Caki2 (cell line): ENCODE data around the gene ALAD. TPM values are rescaled to one million over a fixed set of nuclear protein-coding genes. Genes with fewer than 3 reads are reported as not detected.

Experiments
- total RNA-seq: library from RNA; depleted of rRNA; stranded (reverse); fragments of >200 nt; shearing (Covaris generic); gene quantifications from 2 replicates; pipeline ENCODE4 v1.2.3, GENCODE V29; 2014; ENCODE audit warnings: low replicate concordance; rRNA removed

ALAD gene
- total RNA-seq, 1 experiment from 2014 or later, result 16.5 TPM

Other genes starting within 250 kb of the ALAD start
- 5.3 and 7.7 TPM in 2 replicates for gene FKBP15, start 180.0 kb downstream of the ALAD start, total RNA-seq
- 9.4 and 13.3 TPM in 2 replicates for gene SLC31A1, start 179.7 kb downstream of the ALAD start, total RNA-seq
- gene CDC26, start 125.7 kb downstream of the ALAD start, total RNA-seq, result 31.2 and 68.7 TPM in 2 replicates
- 44.6 and 56.1 TPM in 2 replicates for gene PRPF4, start 125.6 kb downstream of the ALAD start, total RNA-seq
- gene RNF183, start 97.9 kb downstream of the ALAD start, total RNA-seq, result 0.23 and 0.95 TPM in 2 replicates
- gene WDR31, start 61.0 kb downstream of the ALAD start, total RNA-seq, result 4.1 and 7.8 TPM in 2 replicates
- gene BSPRY, start 51.7 kb downstream of the ALAD start, total RNA-seq, result not detected in 2 replicates
- gene HDHD3, start 24.3 kb downstream of the ALAD start, total RNA-seq, result 19.4 and 39.5 TPM in 2 replicates
- gene POLE3, start 9.4 kb upstream of the ALAD start, total RNA-seq, result 88.0 and 97.8 TPM in 2 replicates
- not detected in 2 replicates for gene C9orf43, start 9.5 kb upstream of the ALAD start, total RNA-seq
- gene RGS3, start 62.4 kb upstream of the ALAD start, total RNA-seq, result 52.7 and 74.5 TPM in 2 replicates